ENCODE data around the gene LUZP2.

- TF ChIP-seq POLR2AphosphoS5 (IDR thresholded peaks at IDR 0.05), result no peak
- TF ChIP-seq, protein P1, sequence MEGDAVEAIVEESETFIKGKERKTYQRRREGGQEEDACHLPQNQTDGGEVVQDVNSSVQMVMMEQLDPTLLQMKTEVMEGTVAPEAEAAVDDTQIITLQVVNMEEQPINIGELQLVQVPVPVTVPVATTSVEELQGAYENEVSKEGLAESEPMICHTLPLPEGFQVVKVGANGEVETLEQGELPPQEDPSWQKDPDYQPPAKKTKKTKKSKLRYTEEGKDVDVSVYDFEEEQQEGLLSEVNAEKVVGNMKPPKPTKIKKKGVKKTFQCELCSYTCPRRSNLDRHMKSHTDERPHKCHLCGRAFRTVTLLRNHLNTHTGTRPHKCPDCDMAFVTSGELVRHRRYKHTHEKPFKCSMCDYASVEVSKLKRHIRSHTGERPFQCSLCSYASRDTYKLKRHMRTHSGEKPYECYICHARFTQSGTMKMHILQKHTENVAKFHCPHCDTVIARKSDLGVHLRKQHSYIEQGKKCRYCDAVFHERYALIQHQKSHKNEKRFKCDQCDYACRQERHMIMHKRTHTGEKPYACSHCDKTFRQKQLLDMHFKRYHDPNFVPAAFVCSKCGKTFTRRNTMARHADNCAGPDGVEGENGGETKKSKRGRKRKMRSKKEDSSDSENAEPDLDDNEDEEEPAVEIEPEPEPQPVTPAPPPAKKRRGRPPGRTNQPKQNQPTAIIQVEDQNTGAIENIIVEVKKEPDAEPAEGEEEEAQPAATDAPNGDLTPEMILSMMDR (IDR thresholded peaks at IDR 0.05), result no peak
Measured at GRCh38 chr11:24738972-24739371, 242.1 kb downstream of the LUZP2 start.
